Stimulated activated CD4-positive, alpha-beta T cell treated with anti-CD3 and anti-CD28 coated beads, Interleukin-2, amount 100 ng/mL, for 4 hours (primary cell): ENCODE data around the gene GNL3L.
"Not testable (repeated sequence)": the region's sequence is repeated elsewhere in the genome, so short reads cannot be mapped to it uniquely, and the experiment has no call there.

ENCODE experiments used
- DNase-seq: peaks from one replicate; pipeline ENCODE4 v3.0.0-alpha.2; 2020; ENCODE audit warnings: low read depth

The GNL3L gene

DNA sequence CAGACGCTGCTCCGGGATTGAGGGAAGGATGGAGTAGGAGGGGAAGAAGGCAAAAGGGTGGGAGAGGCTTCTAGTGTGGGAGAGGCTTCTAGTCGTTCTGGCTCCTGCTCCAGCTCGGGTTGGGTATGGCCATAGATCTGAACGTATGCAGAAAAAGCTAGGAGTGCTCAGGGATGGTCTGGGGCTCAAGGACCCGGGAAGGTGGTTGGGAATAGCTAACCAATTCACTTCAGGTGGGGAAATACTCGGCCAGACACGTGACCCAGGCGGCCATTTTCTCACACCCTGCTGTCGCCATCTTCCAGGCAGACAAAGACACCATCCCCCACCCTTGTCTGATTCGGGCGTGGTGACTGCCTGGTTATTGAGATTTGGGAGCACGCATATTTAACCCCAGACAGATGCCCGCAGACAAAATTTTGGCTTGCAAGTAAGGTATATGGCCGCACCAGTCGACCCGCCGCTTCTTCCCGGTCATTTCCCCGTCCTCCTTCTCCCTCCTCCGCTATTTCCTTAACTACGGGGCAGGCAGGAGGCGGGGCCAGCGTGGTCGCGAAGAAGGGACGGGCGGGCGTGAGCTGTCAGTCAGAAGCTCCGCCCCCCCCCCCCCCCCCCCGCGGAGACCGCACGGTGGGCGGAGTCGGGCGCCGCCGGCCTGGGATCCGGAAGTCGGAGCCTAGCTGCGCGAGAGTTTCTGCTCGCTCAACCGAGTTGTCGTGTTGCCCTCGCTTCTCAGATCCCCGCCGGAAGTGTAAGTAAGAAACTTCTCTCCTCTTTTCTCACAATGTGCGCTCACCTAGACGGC is at the start of gene GNL3L:
Gene GNL3L, plus strand, starts transcription at position 668 of the 805 bp plus-strand sequence. CDS start 2,348 bp downstream, outside the sequence.
- peak; percentile 73 for DNase-seq

- no peak for DNase-seq
Observed at GRCh38 chrX:54482839-54483593, 47.0 kb upstream of the GNL3L start.

GRCh38 chrX:54483946-54484345 is 46.1 kb upstream of the GNL3L start:
- no peak for DNase-seq

DNA sequence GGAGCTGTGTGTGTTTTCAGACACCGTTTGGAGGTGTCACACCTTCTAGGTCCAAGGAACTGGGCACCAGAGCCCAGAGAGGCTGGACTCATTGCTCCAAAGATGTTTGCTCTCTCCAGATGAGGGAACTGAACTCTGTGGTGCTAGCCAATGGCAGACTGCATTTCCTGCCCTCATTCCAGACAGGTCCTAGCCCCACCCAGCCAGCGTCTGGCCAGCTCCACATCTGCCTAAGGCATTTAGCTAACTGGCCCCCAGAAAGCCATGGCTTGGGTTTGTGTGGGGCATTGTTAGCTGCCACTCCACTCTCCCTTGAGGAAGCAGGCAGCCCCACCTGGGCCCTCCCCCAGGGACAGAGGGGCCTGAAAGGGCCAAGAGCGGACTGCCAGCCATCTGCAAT is 45.4 kb upstream of the GNL3L start:
- no peak for DNase-seq

DNA sequence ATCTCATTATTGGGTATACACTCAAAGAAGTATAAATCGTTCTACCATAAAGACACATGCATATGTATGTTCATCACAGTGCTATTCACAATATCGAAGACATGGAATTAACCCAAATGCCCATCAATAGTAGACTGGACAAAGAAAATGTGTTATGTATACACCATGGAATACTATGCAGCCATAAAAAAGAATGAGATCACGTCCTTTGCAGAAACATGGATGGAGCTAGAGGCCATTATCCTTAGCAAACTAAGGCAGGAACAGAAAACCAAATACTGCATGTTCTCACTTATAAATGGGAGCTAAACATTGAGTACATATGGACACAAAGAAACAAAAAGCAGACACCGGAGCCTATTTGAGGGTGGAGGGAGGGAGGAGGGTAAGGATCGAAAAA is 40.2 kb upstream of the GNL3L start:
- not testable (repeated sequence) for DNase-seq

DNA sequence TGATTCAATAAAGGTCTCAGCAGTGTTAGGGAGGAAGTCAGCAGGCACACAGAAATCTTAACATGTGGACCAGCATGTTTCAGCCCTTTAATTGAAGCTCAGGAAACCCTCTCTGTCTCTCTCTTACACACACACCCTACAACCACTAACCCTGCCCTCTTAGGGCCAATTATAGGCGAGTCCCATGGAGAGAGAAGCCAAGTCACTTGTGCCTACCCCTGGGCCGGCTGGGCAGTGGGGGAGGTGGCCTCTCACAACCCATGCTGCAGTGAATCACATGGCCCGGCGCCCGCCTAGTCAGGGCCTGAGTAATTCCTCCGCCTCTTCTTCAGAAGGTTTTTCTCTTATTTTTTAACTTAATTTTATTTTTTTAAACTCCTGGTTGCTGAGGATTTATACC is 37.7 kb upstream of the GNL3L start:
- no peak for DNase-seq

- no peak for DNase-seq
Observed at GRCh38 chrX:54494166-54494988, 35.6 kb upstream of the GNL3L start.

GRCh38 chrX:54494989-54495813 is 34.8 kb upstream of the GNL3L start:
- DNase-seq = no peak

DNA sequence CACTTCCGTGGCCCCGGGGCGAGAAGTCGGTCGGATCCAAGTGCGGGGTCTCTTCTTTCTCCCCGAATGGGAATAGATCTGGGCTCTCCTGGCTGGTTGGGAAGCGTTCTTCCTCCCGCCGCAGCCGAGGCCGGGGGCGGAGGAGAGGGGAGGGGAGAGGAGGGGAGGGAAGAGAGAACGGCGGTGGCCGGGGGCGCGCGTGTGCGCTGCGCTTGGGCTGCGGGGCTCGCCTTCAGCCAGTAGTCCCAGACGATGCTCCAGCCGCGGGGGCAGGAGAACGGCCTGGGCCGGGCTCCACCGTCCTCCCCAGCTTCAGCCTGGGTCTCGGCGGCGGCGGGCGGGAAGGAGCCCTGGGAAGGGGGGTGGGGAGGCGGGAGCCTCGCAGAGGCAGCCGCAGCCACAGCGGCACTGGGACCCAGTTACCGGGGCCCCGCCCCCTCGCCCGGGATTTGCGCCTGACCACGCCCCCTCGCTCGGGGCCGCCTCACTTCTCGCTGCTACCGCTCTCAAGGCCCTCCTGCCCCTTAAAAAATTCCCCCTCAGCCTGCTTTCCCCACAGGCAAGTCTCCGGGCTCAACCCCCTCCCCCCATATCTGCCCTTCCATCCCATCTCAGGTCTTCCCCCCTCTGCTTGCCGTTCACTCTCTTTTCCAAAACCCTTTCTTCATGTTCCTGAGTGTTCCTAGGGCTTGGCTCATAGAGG is 34.1 kb upstream of the GNL3L start, which contains the start of gene FGD1:
Gene FGD1, minus strand, starts transcription at position 421 of the 703 bp plus-strand sequence. CDS start 802 bp downstream, outside the sequence.
- DNase-seq = peak; percentile 20

GRCh38 chrX:54496517-54496852 is 33.5 kb upstream of the GNL3L start:
- DNase-seq = no peak

- no peak for DNase-seq
Observed at GRCh38 chrX:54496936-54497335, 33.1 kb upstream of the GNL3L start.

GRCh38 chrX:54509400-54509799 is 20.6 kb upstream of the GNL3L start:
- no peak for DNase-seq

DNA sequence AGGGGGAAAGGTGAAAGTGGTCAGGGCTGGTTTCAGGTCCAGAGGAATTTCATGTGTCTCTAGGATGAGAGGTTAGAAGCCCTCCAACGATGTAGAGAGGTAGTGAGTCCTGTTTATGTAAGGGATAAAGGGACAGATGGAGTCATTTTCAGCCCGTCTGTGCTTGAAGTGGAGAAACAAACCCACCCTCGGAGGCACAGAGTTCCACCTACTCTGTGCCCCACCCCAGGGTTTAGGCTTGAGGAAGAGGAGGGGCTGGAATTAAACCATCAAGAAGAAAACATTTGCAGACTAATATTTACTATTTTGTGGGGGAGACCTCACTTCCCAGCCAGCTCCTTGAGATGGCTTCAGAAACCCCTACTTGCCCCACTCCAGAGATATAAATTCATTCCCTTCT is 868 bp upstream of the GNL3L start:
- DNase-seq = no peak

- DNase-seq = no peak
Observed at GRCh38 chrX:54530357-54530900, 410 bp downstream of the GNL3L start.

DNA sequence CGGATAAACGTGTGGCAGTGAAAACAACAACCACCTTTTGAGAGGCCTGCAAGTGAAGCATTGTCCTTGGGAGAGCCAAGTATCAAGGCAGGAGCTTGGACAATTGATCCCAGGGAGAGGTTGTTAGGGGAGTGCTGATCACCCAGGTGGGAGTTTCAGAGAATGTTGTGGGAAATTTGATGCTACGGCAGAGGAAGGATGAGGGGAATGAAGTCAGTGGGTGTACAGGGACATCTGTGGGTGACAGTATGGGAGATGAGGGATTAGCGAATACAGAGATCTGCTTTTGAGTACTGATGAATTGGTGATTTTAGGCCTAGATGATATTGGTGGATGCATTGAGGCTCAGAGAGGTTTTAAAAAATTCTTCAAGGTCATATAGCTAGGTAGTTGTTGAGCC is 4.3 kb downstream of the GNL3L start:
- no peak for DNase-seq

- no peak for DNase-seq
Observed at GRCh38 chrX:54540289-54540688, 10.3 kb downstream of the GNL3L start.

DNA sequence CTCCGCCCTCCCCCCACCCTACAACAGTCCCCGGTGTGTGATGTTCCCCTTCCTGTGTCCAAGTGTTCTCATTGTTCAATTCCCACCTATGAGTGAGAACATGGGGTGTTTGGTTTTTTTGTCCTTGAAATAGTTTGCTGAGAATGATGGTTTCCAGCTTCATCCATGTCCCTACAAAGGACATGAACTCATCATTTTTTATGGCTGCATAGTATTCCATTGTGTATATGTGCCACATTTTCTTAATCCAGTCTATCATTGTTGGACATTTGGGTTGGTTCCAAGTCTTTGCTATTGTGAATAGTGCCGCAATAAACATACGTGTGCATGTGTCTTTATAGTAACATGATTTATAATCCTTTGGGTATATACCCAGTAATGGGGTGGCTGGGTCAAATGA is 12.2 kb downstream of the GNL3L start:
- not testable (repeated sequence) for DNase-seq

DNA sequence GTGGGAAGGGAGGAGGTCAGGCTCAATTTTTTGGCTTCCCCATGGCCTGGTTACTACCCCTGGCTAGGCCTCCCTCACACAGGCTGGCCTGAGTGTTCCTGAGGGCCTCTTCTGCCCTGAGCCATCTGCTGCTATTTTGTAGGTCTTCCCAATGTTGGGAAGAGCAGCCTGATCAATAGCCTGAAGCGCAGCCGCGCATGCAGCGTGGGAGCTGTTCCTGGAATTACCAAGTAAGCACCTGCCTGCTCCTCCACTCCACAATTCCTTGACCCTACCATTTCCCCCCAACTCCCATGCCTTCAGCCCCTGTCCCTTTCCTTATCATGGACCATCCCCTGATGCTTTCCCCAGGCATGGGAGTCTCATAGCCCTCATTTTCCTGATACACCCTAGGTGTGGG is 20.8 kb downstream of the GNL3L start:
- no peak for DNase-seq

GRCh38 chrX:54551801-54552200 is 21.8 kb downstream of the GNL3L start:
- no peak for DNase-seq

DNA sequence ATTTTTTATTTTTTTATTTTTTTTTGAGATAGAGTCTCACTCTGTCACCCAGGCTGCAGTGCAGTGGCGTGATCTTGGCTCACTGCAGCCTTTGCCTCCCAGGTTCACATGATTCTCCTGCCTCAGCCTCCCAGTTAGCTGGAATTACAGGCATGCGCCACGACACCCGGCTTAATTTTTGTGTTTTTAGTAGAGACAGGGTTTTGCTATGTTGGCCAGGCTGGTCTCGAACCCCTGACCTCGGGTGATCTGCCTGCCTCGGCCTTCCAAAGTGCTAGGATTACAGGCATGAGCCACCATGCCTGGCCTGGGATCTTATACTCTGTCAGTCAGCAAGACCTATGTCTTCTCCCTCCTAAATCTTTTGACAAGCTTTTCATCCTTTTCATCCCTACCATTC is 25.0 kb downstream of the GNL3L start:
- not testable (repeated sequence) for DNase-seq

DNA sequence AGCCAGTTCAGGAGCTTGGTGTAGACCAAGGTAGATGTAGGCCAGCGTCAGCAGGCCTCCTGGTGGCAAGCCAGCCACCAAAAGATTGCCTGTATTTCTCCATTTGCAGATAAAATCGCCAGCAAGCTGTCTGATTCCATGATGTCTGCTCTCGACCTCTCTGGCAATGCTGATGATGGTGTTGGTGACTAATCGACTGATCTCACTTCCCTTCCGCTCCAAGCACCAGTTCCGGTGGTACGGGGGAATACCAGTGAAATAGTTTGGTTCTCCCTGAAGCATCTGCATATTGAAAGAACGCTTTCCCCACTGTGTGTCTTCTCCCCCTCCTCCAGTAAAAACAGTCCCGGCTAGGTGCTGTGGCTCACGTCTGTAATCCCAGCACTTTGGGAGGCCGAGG is 30.4 kb downstream of the GNL3L start:
- no peak for DNase-seq
